H9 (cell line): ENCODE measurements around the gene CACNA1D. TPM values are rescaled to one million over a fixed set of nuclear protein-coding genes. Genes with fewer than 3 reads are reported as not detected.

Source experiments
- DNase-seq: peaks from one replicate; pipeline ENCODE4 v3.0.0-alpha.2; 2017
- H2AFZ ChIP-seq: one replicate; pipeline ENCODE4 v1.6.1; 2013; ENCODE audit warnings: mild to moderate bottlenecking, low read length, control low read depth, moderate library complexity
- H2AK5ac ChIP-seq: 2 replicates; pipeline ENCODE4 v1.6.1; 2013; ENCODE audit warnings: low read length, control low read depth, mixed read lengths; ENCODE audit not compliant: insufficient read length
- H2BK120ac ChIP-seq: one replicate; pipeline ENCODE4 v1.6.1; 2013; ENCODE audit warnings: low read depth, mild to moderate bottlenecking, low read length, control low read depth, inconsistent platforms; ENCODE audit not compliant: poor library complexity, severe bottlenecking
- H2BK12ac ChIP-seq: 2 replicates; pipeline ENCODE4 v1.6.1; 2013; ENCODE audit warnings: low read length, control low read depth, mixed read lengths, low read depth; ENCODE audit not compliant: insufficient read length
- H2BK15ac ChIP-seq: 2 replicates; pipeline ENCODE4 v1.6.1; 2013; ENCODE audit warnings: low read depth, low read length, control low read depth
- H2BK20ac ChIP-seq: one replicate; pipeline ENCODE4 v1.6.1; 2013; ENCODE audit warnings: low read depth, mild to moderate bottlenecking, low read length, control low read depth, inconsistent platforms; ENCODE audit not compliant: poor library complexity, severe bottlenecking
- H2BK5ac ChIP-seq: 2 replicates; pipeline ENCODE4 v1.6.1; 2013; ENCODE audit warnings: low read length, control low read depth, mixed read lengths; ENCODE audit not compliant: insufficient read length
- H3K14ac ChIP-seq: 2 replicates; pipeline ENCODE4 v1.6.1; 2013; ENCODE audit warnings: low read length, control low read depth; ENCODE audit not compliant: insufficient read depth
- H3K18ac ChIP-seq: 2 replicates; pipeline ENCODE4 v1.6.1; 2013; ENCODE audit warnings: low read depth, mild to moderate bottlenecking, mixed read lengths, low read length, control low read depth; ENCODE audit not compliant: insufficient read length
- H3K23ac ChIP-seq: 2 replicates; pipeline ENCODE4 v1.6.1; 2013; ENCODE audit warnings: low read length, control low read depth, mixed read lengths, low read depth; ENCODE audit not compliant: insufficient read length
- H3K23me2 ChIP-seq: 2 replicates; pipeline ENCODE4 v1.6.1; 2013; ENCODE audit warnings: low read depth, mild to moderate bottlenecking, mixed read lengths, low read length, control low read depth; ENCODE audit not compliant: insufficient read length, poor library complexity, severe bottlenecking
- H3K27ac ChIP-seq: 2 replicates; pipeline ENCODE4 v1.5.1; 2013; ENCODE audit warnings: low read length, control low read depth, mixed read lengths, low read depth; ENCODE audit not compliant: insufficient read length
- H3K27me3 ChIP-seq: 2 replicates; pipeline ENCODE4 v1.6.1; 2013; ENCODE audit warnings: low read length, control low read depth, inconsistent platforms; ENCODE audit not compliant: insufficient read depth
- H3K4ac ChIP-seq: 2 replicates; pipeline ENCODE4 v1.6.1; 2013; ENCODE audit warnings: low read depth, mild to moderate bottlenecking, control low read depth, inconsistent platforms, low read length, moderate library complexity
- H3K4me1 ChIP-seq: 2 replicates; pipeline ENCODE4 v1.6.1; 2013; ENCODE audit warnings: low read length, control low read depth, inconsistent platforms; ENCODE audit not compliant: insufficient read depth
- H3K4me2 ChIP-seq: 2 replicates; pipeline ENCODE4 v1.6.1; 2013; ENCODE audit warnings: low read length, control low read depth, mixed read lengths; ENCODE audit not compliant: insufficient read length, insufficient read depth
- H3K56ac ChIP-seq: 2 replicates; pipeline ENCODE4 v1.6.1; 2013; ENCODE audit warnings: low read depth, mild to moderate bottlenecking, mixed read lengths, low read length, control low read depth; ENCODE audit not compliant: insufficient read length
- H3K79me1 ChIP-seq: 2 replicates; pipeline ENCODE4 v1.6.1; 2013; ENCODE audit warnings: low read depth, mild to moderate bottlenecking, moderate library complexity, low read length, control low read depth, inconsistent platforms; ENCODE audit not compliant: insufficient read depth, poor library complexity, severe bottlenecking
- H3K79me2 ChIP-seq: 2 replicates; pipeline ENCODE4 v1.6.1; 2013; ENCODE audit warnings: low read length, control low read depth, inconsistent platforms; ENCODE audit not compliant: insufficient read depth
- H3K9ac ChIP-seq: 2 replicates; pipeline ENCODE4 v1.6.1; 2013; ENCODE audit warnings: low read length, control low read depth, mixed read lengths; ENCODE audit not compliant: insufficient read length; ENCODE audit errors: extremely low read depth
- H3K9me3 ChIP-seq: one replicate; pipeline ENCODE4 v1.6.1; 2013; ENCODE audit warnings: low read depth, low read length, inconsistent platforms; ENCODE audit not compliant: control insufficient read depth
- H3T11ph ChIP-seq: one replicate; pipeline ENCODE4 v1.6.1; 2013; ENCODE audit warnings: mild to moderate bottlenecking, low read length, control low read depth, inconsistent platforms
- H4K20me1 ChIP-seq: one replicate; pipeline ENCODE4 v1.6.1; 2013; ENCODE audit not compliant: control insufficient read depth, insufficient read length, insufficient read depth
- H4K5ac ChIP-seq: 2 replicates; pipeline ENCODE4 v1.6.1; 2013; ENCODE audit warnings: low read depth, mild to moderate bottlenecking, mixed read lengths, low read length, control low read depth; ENCODE audit not compliant: insufficient read length
- H4K8ac ChIP-seq: replicated peaks from 2 replicates; pipeline ENCODE4 v1.6.1; 2013; ENCODE audit warnings: low read length, control low read depth, mixed read lengths, low read depth; ENCODE audit not compliant: insufficient read length
- H4K91ac ChIP-seq: 2 replicates; pipeline ENCODE4 v1.6.1; 2013; ENCODE audit warnings: low read depth, mild to moderate bottlenecking, moderate library complexity, mixed read lengths, low read length, control low read depth; ENCODE audit not compliant: insufficient read length
- H3K27ac Mint-ChIP-seq, 3 experiments: 2 replicates in 2 of 3; 3 replicates in 1 of 3; pipeline ENCODE4 v1.8.0; 2020 to 2021; ENCODE audit warnings: mixed read lengths in 3 of 3, mild to moderate bottlenecking in 1 of 3, moderate library complexity in 1 of 3
- H3K27me3 Mint-ChIP-seq: 2 replicates; pipeline ENCODE4 v1.8.0; 2021; ENCODE audit warnings: low read depth, mild to moderate bottlenecking, moderate library complexity, mixed read lengths
- H3K36me3 Mint-ChIP-seq, 3 experiments: 2 replicates in 2 of 3; 3 replicates in 1 of 3; pipeline ENCODE4 v1.8.0; 2020 to 2021; ENCODE audit warnings: low read depth in 3 of 3, mixed read lengths in 3 of 3; ENCODE audit not compliant: insufficient read depth in 1 of 3
- H3K4me1 Mint-ChIP-seq, 2 experiments: 2 replicates each; pipeline ENCODE4 v1.8.0; 2020; ENCODE audit warnings: mixed read lengths in 2 of 2
- H3K4me3 Mint-ChIP-seq, 2 experiments: 2 replicates in 1 of 2; 3 replicates in 1 of 2; pipeline ENCODE4 v1.8.0; 2020 to 2021; ENCODE audit warnings: mild to moderate bottlenecking in 2 of 2, mixed read lengths in 2 of 2, moderate library complexity in 1 of 2
- H3K9me3 Mint-ChIP-seq, 2 experiments: 2 replicates in 1 of 2; 3 replicates in 1 of 2; pipeline ENCODE4 v1.8.0; 2020; ENCODE audit warnings: mild to moderate bottlenecking in 2 of 2, mixed read lengths in 2 of 2, moderate library complexity in 1 of 2
- WGBS: extraction: QIAGEN DNeasy Blood & Tissue Kit; methylation state at CpG from one replicate; pipeline ENCODE4 v1.1.7; 2013; ENCODE audit warnings: missing lambda C conversion rate, low lambda C conversion rate, mixed read lengths; ENCODE audit not compliant: insufficient read length; ENCODE audit errors: extremely low coverage; 5-methylcytosine and 5-hydroxymethylcytosine counted together
- total RNA-seq: library from RNA; stranded (reverse); gene quantifications from 2 replicates; pipeline ENCODE4 v1.2.1, GENCODE V29; 2021
- TF ChIP-seq, protein P1 (sequence below): fragments of 200-600 bp; sonication (generic); conservative IDR thresholded peaks from 3 replicates; pipeline ENCODE4 v1.8.0; 2021; ENCODE audit warnings: antibody characterized with exemption, mild to moderate bottlenecking

CACNA1D gene
- total RNA-seq, 1 experiment from 2014 or later: 3.5 TPM

- Histone ChIP-seq H4K5ac (no peak overlapping the region), H3T11ph (no peak overlapping the region), H3K4me1 (no peaks in the 10 kb centered on the region), H2BK15ac (no peak overlapping the region), H3K9me3 (no peaks in the 10 kb centered on the region), H4K20me1 (no peaks in the 10 kb centered on the region), H3K27me3 (no peaks in the 10 kb centered on the region), H2BK20ac (no peak overlapping the region), H4K8ac (no peak overlapping the region), H3K79me1 (no peaks in the 10 kb centered on the region), H3K4me2 (no peak overlapping the region), H3K14ac (no peak overlapping the region), H3K79me2 (no peaks in the 10 kb centered on the region), H3K27ac (no peak overlapping the region), H2BK5ac (no peak overlapping the region), H3K4ac (no peak overlapping the region), H2AFZ (no peak overlapping the region), H2BK12ac (no peak overlapping the region), H2BK120ac (no peak overlapping the region), H3K23ac (no peak overlapping the region), H3K9ac (no peak overlapping the region), H3K56ac (no peak overlapping the region), H2AK5ac (no peak overlapping the region), H3K18ac (no peak overlapping the region), H4K91ac (no peak overlapping the region), H3K23me2 (no peaks in the 10 kb centered on the region)
- Mint-ChIP-seq H3K4me1 (peaks cover 21 to 27% of the 10 kb centered on the region in 2 experiments), H3K27ac (no peak overlapping the region), H3K27me3 (no peaks in the 10 kb centered on the region), H3K4me3 (no peak overlapping the region), H3K9me3 (no peaks in the 10 kb centered on the region), H3K36me3 (no peaks in the 10 kb centered on the region; a peak in 1 of 7 replicates)
- no CpG with 5 or more reads among the region's 3 CpGs for WGBS
- no peak for DNase-seq
- TF ChIP-seq, protein P1, sequence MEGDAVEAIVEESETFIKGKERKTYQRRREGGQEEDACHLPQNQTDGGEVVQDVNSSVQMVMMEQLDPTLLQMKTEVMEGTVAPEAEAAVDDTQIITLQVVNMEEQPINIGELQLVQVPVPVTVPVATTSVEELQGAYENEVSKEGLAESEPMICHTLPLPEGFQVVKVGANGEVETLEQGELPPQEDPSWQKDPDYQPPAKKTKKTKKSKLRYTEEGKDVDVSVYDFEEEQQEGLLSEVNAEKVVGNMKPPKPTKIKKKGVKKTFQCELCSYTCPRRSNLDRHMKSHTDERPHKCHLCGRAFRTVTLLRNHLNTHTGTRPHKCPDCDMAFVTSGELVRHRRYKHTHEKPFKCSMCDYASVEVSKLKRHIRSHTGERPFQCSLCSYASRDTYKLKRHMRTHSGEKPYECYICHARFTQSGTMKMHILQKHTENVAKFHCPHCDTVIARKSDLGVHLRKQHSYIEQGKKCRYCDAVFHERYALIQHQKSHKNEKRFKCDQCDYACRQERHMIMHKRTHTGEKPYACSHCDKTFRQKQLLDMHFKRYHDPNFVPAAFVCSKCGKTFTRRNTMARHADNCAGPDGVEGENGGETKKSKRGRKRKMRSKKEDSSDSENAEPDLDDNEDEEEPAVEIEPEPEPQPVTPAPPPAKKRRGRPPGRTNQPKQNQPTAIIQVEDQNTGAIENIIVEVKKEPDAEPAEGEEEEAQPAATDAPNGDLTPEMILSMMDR: no peak
These were observed 283.7 kb downstream of the CACNA1D start for GRCh38 chr3:53778153-53778552.
